Progenitor cell of endocrine pancreas (in vitro differentiated cells): Measurements from ENCODE around the gene PPP2R2C. TPM values are rescaled to one million over a fixed set of nuclear protein-coding genes. Genes with fewer than 3 reads are reported as not detected.

ENCODE experiments used
- DNase-seq: peaks from one replicate; pipeline ENCODE4 v3.0.0; 2021; ENCODE audit warnings: low spot score; ENCODE audit not compliant: unreplicated experiment
- H3K27ac Mint-ChIP-seq: 2 replicates; pipeline ENCODE4 v1.8.0; 2021; ENCODE audit warnings: mild to moderate bottlenecking, moderate library complexity, mixed read lengths
- H3K27me3 Mint-ChIP-seq: 2 replicates; pipeline ENCODE4 v1.8.0; 2021; ENCODE audit warnings: mixed read lengths
- H3K36me3 Mint-ChIP-seq: 2 replicates; pipeline ENCODE4 v1.8.0; 2022; ENCODE audit warnings: mixed read lengths; ENCODE audit not compliant: insufficient read depth
- H3K4me1 Mint-ChIP-seq: 2 replicates; pipeline ENCODE4 v1.8.0; 2021; ENCODE audit warnings: low read depth, mixed read lengths
- H3K4me3 Mint-ChIP-seq: 2 replicates; pipeline ENCODE4 v1.8.0; 2021; ENCODE audit warnings: low read depth, mild to moderate bottlenecking, moderate library complexity, mixed read lengths
- H3K9me3 Mint-ChIP-seq: 2 replicates; pipeline ENCODE4 v1.8.0; 2021; ENCODE audit warnings: low read depth, mixed read lengths
- total RNA-seq: library from RNA; stranded (reverse); gene quantifications from 2 replicates; pipeline ENCODE4 v1.2.1, GENCODE V29; 2021
- TF ChIP-seq, protein P1 (sequence below): fragments of 200-600 bp; sonication (generic); IDR thresholded peaks from one replicate; pipeline ENCODE4 v1.5.0; 2021; ENCODE audit warnings: antibody characterized with exemption, mild to moderate bottlenecking; ENCODE audit not compliant: unreplicated experiment

Gene PPP2R2C
- total RNA-seq, 1 donor from 2014 or later = 0.19 TPM

DNA sequence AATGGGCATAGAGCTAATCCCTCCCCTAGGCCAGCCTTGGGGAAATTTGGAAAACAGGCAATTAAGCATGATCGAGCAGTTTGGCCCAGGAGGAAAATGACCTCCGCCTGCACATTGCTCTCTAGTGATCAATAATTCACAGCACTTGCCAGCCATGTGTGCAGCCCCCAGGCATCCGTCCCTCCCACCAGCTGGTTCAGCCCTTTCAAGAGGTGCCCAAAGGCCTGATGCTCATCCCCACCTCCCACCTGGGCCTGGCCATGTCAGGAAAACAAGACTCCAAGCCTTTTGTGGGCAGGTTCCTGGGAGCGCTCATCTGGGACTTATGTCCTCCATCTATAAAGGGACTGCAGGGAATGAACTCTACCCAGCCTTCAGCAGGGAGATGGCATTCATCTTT, 17.5 kb upstream of the PPP2R2C start:
- Mint-ChIP-seq H3K4me1 (peaks cover 19% of the 10 kb centered on the region), H3K36me3 (no peaks in the 10 kb centered on the region), H3K9me3 (peaks cover 27% of the 10 kb centered on the region), H3K27me3 (peaks cover 31% of the 10 kb centered on the region), H3K4me3 (no peak overlapping the region), H3K27ac (no peak overlapping the region)
- TF ChIP-seq, protein P1, sequence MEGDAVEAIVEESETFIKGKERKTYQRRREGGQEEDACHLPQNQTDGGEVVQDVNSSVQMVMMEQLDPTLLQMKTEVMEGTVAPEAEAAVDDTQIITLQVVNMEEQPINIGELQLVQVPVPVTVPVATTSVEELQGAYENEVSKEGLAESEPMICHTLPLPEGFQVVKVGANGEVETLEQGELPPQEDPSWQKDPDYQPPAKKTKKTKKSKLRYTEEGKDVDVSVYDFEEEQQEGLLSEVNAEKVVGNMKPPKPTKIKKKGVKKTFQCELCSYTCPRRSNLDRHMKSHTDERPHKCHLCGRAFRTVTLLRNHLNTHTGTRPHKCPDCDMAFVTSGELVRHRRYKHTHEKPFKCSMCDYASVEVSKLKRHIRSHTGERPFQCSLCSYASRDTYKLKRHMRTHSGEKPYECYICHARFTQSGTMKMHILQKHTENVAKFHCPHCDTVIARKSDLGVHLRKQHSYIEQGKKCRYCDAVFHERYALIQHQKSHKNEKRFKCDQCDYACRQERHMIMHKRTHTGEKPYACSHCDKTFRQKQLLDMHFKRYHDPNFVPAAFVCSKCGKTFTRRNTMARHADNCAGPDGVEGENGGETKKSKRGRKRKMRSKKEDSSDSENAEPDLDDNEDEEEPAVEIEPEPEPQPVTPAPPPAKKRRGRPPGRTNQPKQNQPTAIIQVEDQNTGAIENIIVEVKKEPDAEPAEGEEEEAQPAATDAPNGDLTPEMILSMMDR = no peak
- DNase-seq = no peak

- peaks cover 3% of the 10 kb centered on the region for H3K4me1 Mint-ChIP-seq
- TF ChIP-seq, protein P1 = no peak
These were observed 15.1 kb upstream of the PPP2R2C start for GRCh38 chr4:6487466-6487865.

GRCh38 chr4:6480534-6481088, 8.2 kb upstream of the PPP2R2C start:
- peaks cover 36% of the 10 kb centered on the region for H3K27me3 Mint-ChIP-seq
- H3K27ac Mint-ChIP-seq = no peak overlapping the region

More at GRCh38 chr4:6487466-6487865, 15.1 kb upstream of the PPP2R2C start:
- Mint-ChIP-seq H3K9me3 (peaks cover 27% of the 10 kb centered on the region), H3K4me3 (no peak overlapping the region), H3K27ac (no peak overlapping the region), H3K27me3 (peaks cover 34% of the 10 kb centered on the region), H3K36me3 (no peaks in the 10 kb centered on the region)
- no peak for DNase-seq

GRCh38 chr4:6478546-6479220, 6.3 kb upstream of the PPP2R2C start:
- Mint-ChIP-seq H3K4me3 (no peak overlapping the region), H3K36me3 (no peaks in the 10 kb centered on the region), H3K4me1 (no peaks in the 10 kb centered on the region), H3K27me3 (peaks cover 45% of the 10 kb centered on the region), H3K9me3 (no peaks in the 10 kb centered on the region), H3K27ac (no peak overlapping the region)
- DNase-seq = peak; percentile 5
- TF ChIP-seq, protein P1 = no peak

More at GRCh38 chr4:6480534-6481088, 8.2 kb upstream of the PPP2R2C start:
- no peak for DNase-seq
- no peaks in the 10 kb centered on the region for H3K4me1 Mint-ChIP-seq
- TF ChIP-seq, protein P1 = no peak
- peaks cover 5% of the 10 kb centered on the region for H3K9me3 Mint-ChIP-seq
- H3K36me3 Mint-ChIP-seq = no peaks in the 10 kb centered on the region
- H3K4me3 Mint-ChIP-seq = no peak overlapping the region

GRCh38 chr4:6476893-6477292, 4.5 kb upstream of the PPP2R2C start:
- H3K27ac Mint-ChIP-seq = no peak overlapping the region
- no peaks in the 10 kb centered on the region for H3K36me3 Mint-ChIP-seq
- H3K4me1 Mint-ChIP-seq = no peaks in the 10 kb centered on the region
- TF ChIP-seq, protein P1 = no peak
- H3K27me3 Mint-ChIP-seq = peaks cover 56% of the 10 kb centered on the region
- no peak for DNase-seq
- H3K4me3 Mint-ChIP-seq = no peak overlapping the region
- no peaks in the 10 kb centered on the region for H3K9me3 Mint-ChIP-seq
